Fibroblast of lung (primary cell): ENCODE measurements around the gene LDLRAD4.

Source experiments
- EZH2 ChIP-seq: IDR thresholded peaks from 2 replicates; pipeline ENCODE4 v1.5.1; 2012; ENCODE audit warnings: low read length, control low read depth, mild to moderate bottlenecking; ENCODE audit errors: missing control alignments
- TF ChIP-seq, protein P1 (sequence below), 2 donors: IDR thresholded peaks in 1 of 2; conservative IDR thresholded peaks in 1 of 2; 1 replicate in 1 of 2; 2 replicates in 1 of 2; pipeline ENCODE4 v1.5.1; 2011 to 2012; ENCODE audit warnings: low read length in 2 of 2, control low read depth in 1 of 2, inconsistent platforms in 1 of 2, low read depth in 1 of 2, mild to moderate bottlenecking in 1 of 2

GRCh38 chr18:13268158-13269012 lies 49.8 kb downstream of the LDLRAD4 start:
- TF ChIP-seq, protein P1, sequence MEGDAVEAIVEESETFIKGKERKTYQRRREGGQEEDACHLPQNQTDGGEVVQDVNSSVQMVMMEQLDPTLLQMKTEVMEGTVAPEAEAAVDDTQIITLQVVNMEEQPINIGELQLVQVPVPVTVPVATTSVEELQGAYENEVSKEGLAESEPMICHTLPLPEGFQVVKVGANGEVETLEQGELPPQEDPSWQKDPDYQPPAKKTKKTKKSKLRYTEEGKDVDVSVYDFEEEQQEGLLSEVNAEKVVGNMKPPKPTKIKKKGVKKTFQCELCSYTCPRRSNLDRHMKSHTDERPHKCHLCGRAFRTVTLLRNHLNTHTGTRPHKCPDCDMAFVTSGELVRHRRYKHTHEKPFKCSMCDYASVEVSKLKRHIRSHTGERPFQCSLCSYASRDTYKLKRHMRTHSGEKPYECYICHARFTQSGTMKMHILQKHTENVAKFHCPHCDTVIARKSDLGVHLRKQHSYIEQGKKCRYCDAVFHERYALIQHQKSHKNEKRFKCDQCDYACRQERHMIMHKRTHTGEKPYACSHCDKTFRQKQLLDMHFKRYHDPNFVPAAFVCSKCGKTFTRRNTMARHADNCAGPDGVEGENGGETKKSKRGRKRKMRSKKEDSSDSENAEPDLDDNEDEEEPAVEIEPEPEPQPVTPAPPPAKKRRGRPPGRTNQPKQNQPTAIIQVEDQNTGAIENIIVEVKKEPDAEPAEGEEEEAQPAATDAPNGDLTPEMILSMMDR (conservative IDR thresholded peaks at IDR 0.05 in 1 of 2, IDR thresholded peaks at IDR 0.05 in 1 of 2; ENCODE audit: low read depth in 1 of 2, low read length in 2 of 2) = no peak
- no peak for TF ChIP-seq EZH2
